NT2/D1 (cell line): ENCODE measurements around the gene FOXP1.

Experiments used
- DNase-seq: peaks from one replicate; pipeline ENCODE4 v3.0.0-alpha.2; 2011; ENCODE audit warnings: low read depth, low spot score
- H3K27me3 ChIP-seq: 2 replicates; pipeline ENCODE4 v1.6.0; 2011; ENCODE audit warnings: mild to moderate bottlenecking; ENCODE audit not compliant: insufficient read length, insufficient read depth
- H3K36me3 ChIP-seq: 2 replicates; pipeline ENCODE4 v1.6.1; 2011; ENCODE audit warnings: mild to moderate bottlenecking, low read length, mixed read lengths; ENCODE audit not compliant: insufficient read depth, insufficient read length
- H3K4me1 ChIP-seq: 2 replicates; pipeline ENCODE4 v1.5.1; 2011; ENCODE audit not compliant: insufficient read depth, insufficient read length
- H3K4me3 ChIP-seq: 2 replicates; pipeline ENCODE4 v1.5.1; 2011; ENCODE audit warnings: low read depth; ENCODE audit not compliant: insufficient read length
- H3K9ac ChIP-seq: 2 replicates; pipeline ENCODE4 v1.6.0; 2011; ENCODE audit warnings: low read depth; ENCODE audit not compliant: insufficient read length
- H3K9me3 ChIP-seq: 2 replicates; pipeline ENCODE4 v1.5.1; 2011; ENCODE audit warnings: mild to moderate bottlenecking, low read length; ENCODE audit not compliant: insufficient read depth
- SUZ12 ChIP-seq: IDR thresholded peaks from 2 replicates; pipeline ENCODE4 v1.6.1; 2011; ENCODE audit not compliant: insufficient read length, insufficient read depth; ENCODE audit errors: extremely low read depth
- YY1 ChIP-seq: IDR thresholded peaks from 2 replicates; pipeline ENCODE4 v1.6.1; 2011; ENCODE audit not compliant: insufficient read length, insufficient read depth
- ZNF274 ChIP-seq: IDR thresholded peaks from 2 replicates; pipeline ENCODE4 v1.6.1; 2011; ENCODE audit warnings: mild to moderate bottlenecking, low read depth, low read length

Gene FOXP1

GRCh38 chr3:71488391-71488809 lies 95.1 kb downstream of the FOXP1 start:
- no peaks in the 10 kb centered on the region for H3K4me1 ChIP-seq
- no peaks in the 10 kb centered on the region for H3K27me3 ChIP-seq
- H3K36me3 ChIP-seq: no peaks in the 10 kb centered on the region
- H3K4me3 ChIP-seq: no peak overlapping the region
- no peak for DNase-seq
- peaks cover 17% of the 10 kb centered on the region for H3K9me3 ChIP-seq
- no peak overlapping the region for H3K9ac ChIP-seq
- no peak for TF ChIP-seq YY1
- no peak for TF ChIP-seq ZNF274
- no peak for TF ChIP-seq SUZ12

- Histone ChIP-seq H3K4me3 (no peak overlapping the region), H3K36me3 (no peaks in the 10 kb centered on the region), H3K27me3 (no peaks in the 10 kb centered on the region), H3K9me3 (peaks cover 17% of the 10 kb centered on the region), H3K4me1 (no peaks in the 10 kb centered on the region), H3K9ac (no peak overlapping the region)
- TF ChIP-seq YY1 (no peak), SUZ12 (no peak), ZNF274 (no peak)
- DNase-seq: no peak
Measured at GRCh38 chr3:71487418-71487817, 96.1 kb downstream of the FOXP1 start.

- Histone ChIP-seq H3K4me3 (no peak overlapping the region), H3K36me3 (no peaks in the 10 kb centered on the region), H3K27me3 (no peaks in the 10 kb centered on the region), H3K9ac (no peak overlapping the region), H3K4me1 (no peaks in the 10 kb centered on the region), H3K9me3 (peaks cover 14% of the 10 kb centered on the region)
- TF ChIP-seq ZNF274 (no peak), SUZ12 (no peak), YY1 (no peak)
- no peak for DNase-seq
Measured at GRCh38 chr3:71486831-71487230, 96.7 kb downstream of the FOXP1 start.

GRCh38 chr3:71485896-71486295 lies 97.6 kb downstream of the FOXP1 start:
- no peak for TF ChIP-seq YY1
- TF ChIP-seq ZNF274: no peak
- no peak for TF ChIP-seq SUZ12
- DNase-seq: no peak
- H3K9me3 ChIP-seq: peaks cover 5% of the 10 kb centered on the region
- no peaks in the 10 kb centered on the region for H3K4me1 ChIP-seq
- H3K27me3 ChIP-seq: no peaks in the 10 kb centered on the region
- no peaks in the 10 kb centered on the region for H3K36me3 ChIP-seq
- no peak overlapping the region for H3K4me3 ChIP-seq
- no peak overlapping the region for H3K9ac ChIP-seq

- Histone ChIP-seq H3K27me3 (no peaks in the 10 kb centered on the region), H3K4me3 (no peak overlapping the region), H3K36me3 (no peaks in the 10 kb centered on the region), H3K9me3 (no peaks in the 10 kb centered on the region), H3K9ac (no peak overlapping the region), H3K4me1 (no peaks in the 10 kb centered on the region)
- TF ChIP-seq ZNF274: no peak
- no peak for TF ChIP-seq SUZ12
- no peak for TF ChIP-seq YY1
- no peak for DNase-seq
Measured at GRCh38 chr3:71484452-71484851, 99.1 kb downstream of the FOXP1 start.

GRCh38 chr3:71484047-71484446 lies 99.5 kb downstream of the FOXP1 start:
- Histone ChIP-seq H3K27me3 (no peaks in the 10 kb centered on the region), H3K4me1 (no peaks in the 10 kb centered on the region), H3K4me3 (no peak overlapping the region), H3K9ac (no peak overlapping the region), H3K36me3 (no peaks in the 10 kb centered on the region), H3K9me3 (no peaks in the 10 kb centered on the region)
- DNase-seq: no peak
- TF ChIP-seq SUZ12 (no peak), YY1 (no peak), ZNF274 (no peak)

GRCh38 chr3:71482771-71483170 lies 100.8 kb downstream of the FOXP1 start:
- TF ChIP-seq ZNF274: no peak
- TF ChIP-seq YY1: no peak
- no peak for TF ChIP-seq SUZ12
- no peak overlapping the region for H3K4me3 ChIP-seq
- no peak overlapping the region for H3K9ac ChIP-seq
- H3K27me3 ChIP-seq: no peaks in the 10 kb centered on the region
- no peaks in the 10 kb centered on the region for H3K36me3 ChIP-seq
- DNase-seq: no peak
- H3K9me3 ChIP-seq: no peaks in the 10 kb centered on the region
- H3K4me1 ChIP-seq: no peaks in the 10 kb centered on the region
